IgD-negative memory B cell (primary cell): ENCODE results near the gene VAV1. TPM values are rescaled to one million over a fixed set of nuclear protein-coding genes. Genes with fewer than 3 reads are reported as not detected.
A peak's percentile ranks its signal among the peaks of the same experiment; 100 is the strongest.
"Not testable (repeated sequence)": the region's sequence is repeated elsewhere in the genome, so short reads cannot be mapped to it uniquely, and the experiment has no call there.

Experiments used
- H3K27ac Mint-ChIP-seq, 3 donors: one replicate each; pipeline ENCODE4 v1.8.0; 2020 to 2022; ENCODE audit warnings: mild to moderate bottlenecking in 3 of 3, mixed read lengths in 3 of 3, moderate library complexity in 1 of 3
- H3K27me3 Mint-ChIP-seq: one replicate; pipeline ENCODE4 v1.8.0; 2021; ENCODE audit warnings: mixed read lengths
- H3K36me3 Mint-ChIP-seq: one replicate; pipeline ENCODE4 v1.8.0; 2020; ENCODE audit warnings: mild to moderate bottlenecking, mixed read lengths
- H3K4me1 Mint-ChIP-seq, 3 donors: one replicate each; pipeline ENCODE4 v1.8.0; 2020 to 2022; ENCODE audit warnings: mixed read lengths in 3 of 3, mild to moderate bottlenecking in 1 of 3
- H3K4me3 Mint-ChIP-seq, 4 donors: one replicate each; pipeline ENCODE4 v1.8.0; 2020 to 2022; ENCODE audit warnings: mild to moderate bottlenecking in 4 of 4, mixed read lengths in 4 of 4, moderate library complexity in 3 of 4
- H3K9me3 Mint-ChIP-seq, 3 donors: one replicate each; pipeline ENCODE4 v1.8.0; 2020 to 2021; ENCODE audit warnings: mixed read lengths in 3 of 3, mild to moderate bottlenecking in 1 of 3
- polyA plus RNA-seq: library from polyadenylated mRNA; unstranded; fragments of 300-500 nt; fragmentation: Illumina TruSeq; gene quantifications from one replicate; pipeline ENCODE4 v1.2.3, GENCODE V29; 2021

VAV1 gene
- polyA plus RNA-seq, 1 donor from 2014 or later: 47.5 TPM

DNA sequence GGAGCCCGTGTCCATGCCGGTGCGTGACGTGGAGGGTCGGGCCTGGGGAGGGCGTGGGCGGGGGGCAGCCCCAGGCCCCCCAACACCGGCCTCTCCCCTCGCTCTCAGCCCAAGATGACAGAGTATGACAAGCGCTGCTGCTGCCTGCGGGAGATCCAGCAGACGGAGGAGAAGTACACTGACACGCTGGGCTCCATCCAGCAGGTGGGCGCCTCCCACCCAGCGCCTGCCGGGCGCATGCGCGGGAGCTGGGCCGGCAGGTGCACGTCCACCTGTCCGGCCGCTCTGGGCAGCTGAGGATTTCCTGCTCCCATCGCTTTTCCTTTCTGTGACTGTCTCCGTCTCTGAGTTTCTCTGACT lies 49.8 kb downstream of the VAV1 start:
- Mint-ChIP-seq H3K9me3 (peaks cover 0 to 4% (median 0%) of the 10 kb centered on the region in 3 donors), H3K4me1 (peaks cover 3 to 9% (median 9%) of the 10 kb centered on the region in 3 donors), H3K27me3 (no peaks in the 10 kb centered on the region), H3K36me3 (peaks cover 14% of the 10 kb centered on the region), H3K27ac (no peak overlapping the region), H3K4me3 (no peak overlapping the region)

DNA sequence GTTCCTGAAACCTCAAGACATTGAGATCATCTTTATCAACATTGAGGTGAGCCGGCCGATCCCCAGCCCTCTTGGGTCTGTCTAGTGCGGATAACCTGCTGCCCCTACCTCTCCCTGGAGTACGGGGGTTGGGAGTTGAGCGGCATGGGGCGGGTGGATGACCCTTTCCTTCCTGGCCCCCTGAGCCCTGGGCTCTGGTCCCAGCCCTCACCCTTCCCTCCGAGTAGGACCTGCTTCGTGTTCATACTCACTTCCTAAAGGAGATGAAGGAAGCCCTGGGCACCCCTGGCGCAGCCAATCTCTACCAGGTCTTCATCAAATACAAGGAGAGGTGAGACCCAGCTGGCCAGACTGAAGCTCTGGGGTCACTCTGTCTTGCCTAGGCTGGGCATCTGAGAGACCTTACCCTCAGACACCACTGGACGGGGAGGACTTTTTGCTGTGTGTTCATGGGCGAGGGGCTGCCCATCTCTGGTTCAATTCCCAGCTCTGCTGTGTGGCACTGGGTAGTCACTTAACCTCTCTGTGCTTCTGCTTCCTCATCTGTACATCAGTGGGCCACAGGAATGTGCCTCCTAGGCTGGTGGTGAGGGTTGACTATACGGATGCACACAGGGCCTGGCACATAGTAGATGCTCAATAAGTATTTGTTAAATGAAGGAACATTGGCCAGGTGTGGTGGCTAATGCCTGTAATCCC lies 52.7 kb downstream of the VAV1 start:
- H3K4me1 Mint-ChIP-seq: peaks cover 0 to 3% (median 0%) of the 10 kb centered on the region in 3 donors
- H3K27me3 Mint-ChIP-seq: no peaks in the 10 kb centered on the region
- H3K9me3 Mint-ChIP-seq: no peaks in the 10 kb centered on the region
- no peak overlapping the region for H3K4me3 Mint-ChIP-seq
- no peak overlapping the region for H3K27ac Mint-ChIP-seq
- peaks cover 5% of the 10 kb centered on the region for H3K36me3 Mint-ChIP-seq

DNA sequence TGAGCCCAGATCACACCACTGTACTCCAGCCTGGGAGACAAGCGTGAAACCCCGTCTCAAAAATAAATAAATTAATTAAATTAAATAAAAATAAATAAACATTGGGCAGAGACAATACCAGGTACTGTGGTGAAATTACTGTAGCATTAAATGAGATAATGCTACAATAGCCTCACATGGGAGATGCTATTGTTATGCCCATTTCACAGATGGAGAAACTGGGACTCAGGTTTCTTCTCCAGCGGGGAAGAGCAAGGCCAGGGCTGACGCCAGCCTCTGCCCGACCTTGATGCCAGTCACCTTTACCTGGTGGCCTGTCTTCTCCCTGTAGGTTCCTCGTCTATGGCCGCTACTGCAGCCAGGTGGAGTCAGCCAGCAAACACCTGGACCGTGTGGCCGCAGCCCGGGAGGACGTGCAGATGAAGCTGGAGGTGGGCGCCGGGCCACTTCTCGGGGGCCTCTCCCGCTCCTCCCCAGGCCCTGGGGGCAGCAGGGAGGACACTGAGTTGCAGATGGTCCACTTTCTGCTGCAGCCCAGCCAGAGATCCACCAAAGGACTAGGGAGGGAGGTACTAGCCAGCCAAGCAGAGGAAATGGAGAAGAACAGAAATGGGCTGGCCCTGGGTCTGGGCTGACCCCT lies 53.9 kb downstream of the VAV1 start:
- no peaks in the 10 kb centered on the region for H3K27me3 Mint-ChIP-seq
- H3K4me3 Mint-ChIP-seq: no peak overlapping the region
- H3K27ac Mint-ChIP-seq: no peak overlapping the region
- H3K9me3 Mint-ChIP-seq: no peaks in the 10 kb centered on the region
- H3K4me1 Mint-ChIP-seq: peaks cover 0 to 2% (median 0%) of the 10 kb centered on the region in 3 donors
- H3K36me3 Mint-ChIP-seq: peaks cover 5% of the 10 kb centered on the region

DNA sequence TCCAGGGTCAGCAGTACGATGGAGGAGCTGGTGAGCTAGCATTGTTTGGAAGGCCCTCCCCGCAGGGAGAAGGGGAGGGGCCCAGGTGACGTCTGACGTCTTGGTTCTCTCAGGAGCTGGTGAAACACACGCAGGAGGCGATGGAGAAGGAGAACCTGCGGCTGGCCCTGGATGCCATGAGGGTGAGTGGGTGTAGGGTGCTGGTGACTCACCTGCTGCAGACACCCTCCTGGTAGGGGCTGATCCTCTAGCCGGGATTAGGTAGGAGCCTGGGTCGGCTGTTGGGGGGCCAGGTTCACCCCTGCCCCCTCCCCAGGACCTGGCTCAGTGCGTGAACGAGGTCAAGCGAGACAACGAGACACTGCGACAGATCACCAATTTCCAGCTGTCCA lies 55.8 kb downstream of the VAV1 start:
- peaks cover 5% of the 10 kb centered on the region for H3K36me3 Mint-ChIP-seq
- peak overlapping the region in 1 of 3 donors; percentile 26 for H3K27ac Mint-ChIP-seq
- H3K4me1 Mint-ChIP-seq: peaks cover 0 to 4% (median 0%) of the 10 kb centered on the region in 3 donors
- peak overlapping the region in 1 of 4 donors; percentile 57 for H3K4me3 Mint-ChIP-seq
- no peaks in the 10 kb centered on the region for H3K9me3 Mint-ChIP-seq
- H3K27me3 Mint-ChIP-seq: no peaks in the 10 kb centered on the region

DNA sequence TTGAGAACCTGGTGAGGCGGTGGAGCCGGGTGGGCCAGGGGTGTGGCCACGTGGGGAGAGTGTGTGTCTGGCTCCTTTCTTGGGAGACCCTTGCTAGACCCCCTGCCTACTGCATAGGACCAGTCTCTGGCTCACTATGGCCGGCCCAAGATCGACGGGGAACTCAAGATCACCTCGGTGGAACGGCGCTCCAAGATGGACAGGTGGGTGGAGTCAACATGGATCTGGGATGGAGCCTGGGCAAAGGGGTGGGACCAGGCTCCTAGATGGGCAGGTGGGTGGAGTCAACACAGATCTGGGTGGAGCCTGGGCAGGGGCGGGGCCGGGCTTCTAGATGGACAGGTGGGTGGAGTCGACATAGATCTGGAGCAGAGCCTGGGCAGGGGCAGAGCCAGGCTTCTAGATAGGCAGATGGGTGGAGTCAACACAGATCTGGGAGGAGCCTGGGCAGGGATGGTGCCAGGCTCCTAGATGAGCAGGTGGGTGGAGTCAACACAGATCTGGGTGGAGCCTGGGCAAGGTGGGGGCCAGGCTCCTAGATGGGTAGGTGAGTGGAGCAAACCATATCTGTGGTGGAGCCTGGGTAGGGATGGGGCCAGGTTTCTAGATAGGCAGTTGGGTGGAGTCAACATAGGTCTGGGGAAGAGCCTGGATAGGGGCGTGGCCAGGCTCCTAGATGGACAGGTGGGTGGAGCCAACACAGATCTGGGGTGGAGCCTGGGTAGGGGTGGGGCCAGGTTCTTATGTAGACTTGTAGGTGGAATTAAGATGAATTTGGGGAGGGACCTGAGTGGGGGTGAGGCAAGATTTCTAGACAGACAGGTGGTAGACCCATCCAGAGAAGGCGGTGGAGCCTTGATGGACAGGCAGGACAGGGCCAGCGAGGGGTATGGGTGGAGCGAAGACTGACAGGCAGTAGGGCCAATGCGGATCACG lies 56.5 kb downstream of the VAV1 start:
- H3K36me3 Mint-ChIP-seq: peaks cover 5% of the 10 kb centered on the region
- peaks cover 0 to 4% (median 0%) of the 10 kb centered on the region in 3 donors for H3K4me1 Mint-ChIP-seq
- peak overlapping the region in 2 of 3 donors; percentile 26 to 57 for H3K27ac Mint-ChIP-seq

DNA sequence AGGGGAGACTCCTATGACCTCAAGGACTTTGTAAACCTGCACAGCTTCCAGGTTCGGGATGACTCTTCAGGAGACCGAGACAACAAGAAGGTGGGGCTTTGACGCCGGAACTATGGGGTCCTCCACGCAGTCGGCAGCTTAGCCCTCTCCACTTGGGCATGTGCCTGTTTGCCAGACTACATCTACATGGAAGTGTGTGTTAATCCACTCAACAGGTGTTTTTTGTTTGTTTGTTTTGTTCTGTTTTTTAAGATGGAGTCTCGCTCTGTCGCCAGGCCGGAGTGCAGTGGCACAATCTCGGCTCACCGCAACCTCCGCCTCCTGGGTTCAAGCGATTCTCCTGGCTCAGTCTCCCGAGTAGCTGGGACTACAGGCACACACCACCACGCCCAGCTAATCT lies 57.3 kb downstream of the VAV1 start:
- peak overlapping the region in 1 of 3 donors; percentile 57 for H3K27ac Mint-ChIP-seq
- not testable (repeated sequence) for H3K36me3 Mint-ChIP-seq, H3K27me3 Mint-ChIP-seq, H3K4me3 Mint-ChIP-seq, H3K4me1 Mint-ChIP-seq, H3K9me3 Mint-ChIP-seq

More for the DNA sequence above, 56.5 kb downstream of the VAV1 start:
- Mint-ChIP-seq H3K27me3 (no peaks in the 10 kb centered on the region), H3K4me3 (peak overlapping the region in 1 of 4 donors; percentile 12), H3K9me3 (no peaks in the 10 kb centered on the region)

DNA sequence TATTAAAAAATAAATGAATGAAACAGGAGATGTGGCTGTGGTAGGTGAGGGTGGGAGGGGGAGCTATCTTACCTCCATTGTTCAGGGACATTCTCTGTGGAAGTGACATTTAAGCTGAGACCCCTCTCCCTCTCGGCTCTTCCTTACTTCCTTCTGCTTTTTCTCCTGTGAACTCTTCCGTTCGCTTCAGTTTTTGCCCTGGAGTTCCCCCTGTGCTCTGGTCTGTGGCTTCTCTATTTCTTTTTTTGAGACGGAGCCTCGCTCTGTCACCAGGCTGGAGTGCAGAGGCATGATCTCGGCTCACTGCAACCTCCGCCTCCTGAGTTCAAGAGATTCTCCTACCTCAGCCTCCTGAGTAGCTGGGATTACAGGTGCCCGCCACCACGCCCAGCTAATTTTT lies 58.6 kb downstream of the VAV1 start:
- H3K4me3 Mint-ChIP-seq, H3K27ac Mint-ChIP-seq, H3K27me3 Mint-ChIP-seq, H3K9me3 Mint-ChIP-seq, H3K36me3 Mint-ChIP-seq, H3K4me1 Mint-ChIP-seq: not testable (repeated sequence)

DNA sequence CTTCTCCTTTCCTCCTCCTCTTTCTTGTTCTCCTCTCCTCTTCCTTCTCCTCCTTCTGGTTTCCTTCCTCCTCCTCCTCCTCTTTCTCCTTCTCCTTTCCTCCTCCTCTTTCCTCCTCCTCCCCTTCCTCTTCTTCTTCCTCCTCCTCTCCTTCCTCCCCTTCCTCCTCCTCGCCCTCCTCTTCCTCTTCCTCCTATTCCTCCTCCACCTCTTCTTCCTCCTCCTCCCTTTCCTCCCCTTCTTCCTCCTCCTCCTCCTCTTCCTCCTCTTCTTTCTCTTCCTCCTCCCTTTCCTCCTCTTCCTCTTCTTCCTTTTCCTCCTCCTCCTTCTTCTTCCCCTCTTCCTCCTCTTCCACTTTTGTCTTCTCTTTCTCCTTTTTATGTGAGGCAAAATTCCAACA lies 59.9 kb downstream of the VAV1 start:
- H3K27ac Mint-ChIP-seq: peak overlapping the region in 2 of 3 donors; percentile 20 to 59
- H3K4me1 Mint-ChIP-seq: peaks cover 0 to 6% (median 0%) of the 10 kb centered on the region in 3 donors
- H3K4me3 Mint-ChIP-seq: no peak overlapping the region
- H3K36me3 Mint-ChIP-seq: peaks cover 6% of the 10 kb centered on the region
- no peaks in the 10 kb centered on the region for H3K9me3 Mint-ChIP-seq
- H3K27me3 Mint-ChIP-seq: no peaks in the 10 kb centered on the region

DNA sequence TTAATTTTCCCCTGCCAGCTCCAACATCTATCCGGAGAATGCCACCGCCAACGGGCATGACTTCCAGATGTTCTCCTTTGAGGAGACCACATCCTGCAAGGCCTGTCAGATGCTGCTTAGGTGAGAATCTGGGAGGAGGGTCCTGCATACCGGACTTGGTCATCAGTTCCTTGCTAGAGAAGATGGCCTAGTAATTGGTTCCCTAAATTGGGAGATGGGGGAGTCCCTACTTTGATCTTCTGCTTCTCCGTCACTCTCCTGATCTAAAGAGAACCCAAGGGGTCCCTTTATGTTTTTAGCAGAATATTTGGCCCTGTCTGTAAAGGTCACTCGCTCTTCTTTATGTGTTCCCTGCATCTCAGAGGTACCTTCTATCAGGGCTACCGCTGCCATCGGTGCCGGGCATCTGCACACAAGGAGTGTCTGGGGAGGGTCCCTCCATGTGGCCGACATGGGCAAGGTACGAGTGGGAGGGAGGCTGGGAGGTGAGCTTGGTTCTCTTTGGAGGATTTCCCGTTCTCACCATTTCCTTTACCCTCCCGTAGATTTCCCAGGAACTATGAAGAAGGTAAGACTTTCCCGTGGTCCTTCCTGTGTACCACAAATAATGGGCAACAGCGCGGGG lies 60.8 kb downstream of the VAV1 start:
- peak overlapping the region; percentile 32 to 59 (median 57) for H3K27ac Mint-ChIP-seq

DNA sequence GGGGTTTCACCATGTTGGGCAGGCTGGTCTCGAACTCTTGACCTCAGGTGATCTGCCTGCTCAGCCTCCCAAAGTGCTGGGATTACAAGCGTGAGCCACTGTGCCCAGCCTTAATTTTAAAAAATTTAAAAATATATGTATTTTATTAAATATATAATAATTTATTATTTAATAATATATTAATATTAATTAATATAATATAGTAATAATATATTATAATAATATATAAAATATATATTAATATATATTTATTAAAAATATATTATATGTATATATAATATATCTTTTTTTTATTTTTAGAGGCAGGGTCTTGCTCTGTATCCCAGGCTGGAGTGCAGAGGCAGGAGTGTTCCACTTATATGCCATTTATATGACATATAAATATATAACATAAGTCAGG lies 61.9 kb downstream of the VAV1 start:
- Mint-ChIP-seq H3K36me3 (peaks cover 5% of the 10 kb centered on the region), H3K27ac (no peak overlapping the region), H3K4me3 (no peak overlapping the region), H3K4me1 (peaks cover 0 to 5% (median 0%) of the 10 kb centered on the region in 3 donors), H3K27me3 (no peaks in the 10 kb centered on the region), H3K9me3 (no peaks in the 10 kb centered on the region)

More for the DNA sequence above, 60.8 kb downstream of the VAV1 start:
- peaks cover 6% of the 10 kb centered on the region for H3K36me3 Mint-ChIP-seq
- H3K9me3 Mint-ChIP-seq: no peaks in the 10 kb centered on the region
- H3K27me3 Mint-ChIP-seq: no peaks in the 10 kb centered on the region
- H3K4me1 Mint-ChIP-seq: peaks cover 0 to 6% (median 0%) of the 10 kb centered on the region in 3 donors
- no peak overlapping the region for H3K4me3 Mint-ChIP-seq

DNA sequence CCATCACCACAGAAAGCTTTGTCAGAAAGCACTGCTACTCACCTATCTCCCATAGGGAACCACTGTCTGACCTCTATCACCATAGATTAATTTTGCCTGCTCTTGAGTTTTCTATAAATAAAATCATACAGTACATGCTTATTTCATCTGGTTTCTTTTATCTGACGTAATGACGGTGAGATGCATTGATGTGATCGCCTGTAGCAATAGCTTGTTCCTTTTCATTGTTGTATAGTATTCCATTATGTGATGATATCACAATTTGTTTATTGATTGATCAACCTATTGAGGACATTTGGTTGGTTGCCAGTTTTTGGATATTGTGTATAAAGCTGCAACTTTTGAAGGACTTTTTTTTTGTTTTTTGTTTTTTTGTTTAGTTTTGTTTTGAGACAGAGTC lies 63.0 kb downstream of the VAV1 start:
- Mint-ChIP-seq H3K27ac (no peak overlapping the region), H3K4me3 (no peak overlapping the region), H3K9me3 (no peaks in the 10 kb centered on the region), H3K4me1 (peaks cover 0 to 5% (median 0%) of the 10 kb centered on the region in 3 donors), H3K36me3 (peaks cover 3% of the 10 kb centered on the region), H3K27me3 (no peaks in the 10 kb centered on the region)

DNA sequence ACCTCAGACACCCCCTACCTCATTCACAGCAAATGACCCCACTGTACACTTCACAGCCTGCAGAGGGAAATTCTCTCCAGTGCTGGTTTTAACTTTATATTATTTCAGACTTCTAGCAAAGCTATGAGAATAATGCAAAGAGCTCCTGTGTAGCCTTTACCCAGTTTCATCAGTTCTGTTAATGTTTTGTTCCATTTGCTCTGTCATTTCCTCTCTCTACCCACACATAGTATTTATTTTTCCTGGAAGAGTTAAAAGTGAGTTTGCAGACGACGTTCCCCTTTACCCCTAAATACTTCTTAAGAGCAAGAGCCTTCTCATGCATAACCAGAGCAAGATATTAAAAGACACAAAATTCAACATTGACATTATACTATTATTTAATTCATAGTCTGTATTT lies 65.0 kb downstream of the VAV1 start:
- Mint-ChIP-seq H3K36me3 (peaks cover 3% of the 10 kb centered on the region), H3K4me3 (peak overlapping the region in 1 of 4 donors; percentile 39), H3K4me1 (peaks cover 0 to 3% (median 0%) of the 10 kb centered on the region in 3 donors), H3K27me3 (no peaks in the 10 kb centered on the region), H3K9me3 (no peaks in the 10 kb centered on the region), H3K27ac (peak overlapping the region in 2 of 3 donors; percentile 13 to 53)

DNA sequence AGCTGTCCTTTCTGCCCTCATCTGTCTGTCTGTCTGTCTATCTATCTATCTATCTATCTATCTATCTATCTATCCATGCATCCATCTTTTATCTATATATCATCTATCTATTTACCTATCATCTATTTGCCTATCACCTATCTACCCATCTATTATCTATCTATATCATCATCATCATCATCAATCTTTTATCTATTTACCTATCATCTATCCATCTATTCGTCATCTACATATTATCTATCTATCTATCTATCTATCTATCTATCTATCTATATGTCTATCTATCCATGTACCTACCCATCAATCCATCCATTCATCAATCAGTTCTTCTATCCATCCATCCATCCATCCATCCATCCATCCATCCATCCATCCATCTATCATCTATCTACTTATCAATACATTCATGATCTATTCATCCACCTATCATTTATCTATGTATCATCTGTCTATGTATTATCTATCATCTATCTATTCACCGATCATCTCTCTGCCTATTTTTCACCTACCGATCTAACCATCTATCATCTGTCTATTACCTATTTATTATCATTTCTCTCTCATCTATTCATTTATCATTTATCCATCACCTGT lies 65.7 kb downstream of the VAV1 start:
- Mint-ChIP-seq H3K36me3 (peaks cover 3% of the 10 kb centered on the region), H3K9me3 (no peaks in the 10 kb centered on the region), H3K27ac (peak overlapping the region in 1 of 3 donors; percentile 4), H3K4me3 (no peak overlapping the region), H3K27me3 (no peaks in the 10 kb centered on the region), H3K4me1 (peaks cover 0 to 3% (median 0%) of the 10 kb centered on the region in 3 donors)

DNA sequence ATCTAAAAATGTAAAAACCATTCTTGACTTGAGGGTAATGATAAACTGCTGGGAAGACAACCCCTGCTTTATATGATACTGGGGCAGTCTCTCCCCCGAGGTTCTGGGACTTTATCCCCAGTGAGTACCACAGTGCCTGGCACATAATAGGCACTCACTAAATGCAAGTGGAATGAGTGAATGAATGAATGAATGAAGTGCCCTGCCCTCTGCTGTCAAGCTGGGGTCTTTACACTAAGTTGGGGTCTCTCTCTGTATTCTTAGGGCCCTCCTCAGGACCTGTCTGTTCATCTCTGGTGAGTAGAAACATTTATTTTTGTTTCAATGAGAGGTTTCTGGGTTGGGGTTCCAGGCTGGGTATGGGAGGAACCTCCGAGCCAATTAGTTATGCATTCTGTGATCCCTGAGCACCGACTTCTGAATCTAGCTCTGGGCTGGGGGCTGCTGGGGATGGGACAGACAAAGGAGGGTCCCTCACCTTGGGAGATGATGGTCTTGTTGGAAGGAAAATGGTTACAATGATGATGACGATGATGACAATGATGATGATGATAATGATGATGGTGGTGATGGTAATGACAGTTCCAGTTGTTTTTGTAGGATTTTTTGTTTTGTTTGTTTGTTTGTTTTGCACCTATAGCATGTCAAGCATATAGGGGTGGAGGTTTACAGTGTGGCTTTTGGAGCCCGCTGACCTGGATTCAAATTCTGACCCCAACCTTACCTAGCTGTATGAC lies 70.5 kb downstream of the VAV1 start:
- Mint-ChIP-seq H3K4me1 (no peaks in the 10 kb centered on the region), H3K4me3 (no peak overlapping the region), H3K27me3 (no peaks in the 10 kb centered on the region), H3K36me3 (no peaks in the 10 kb centered on the region), H3K27ac (no peak overlapping the region), H3K9me3 (no peaks in the 10 kb centered on the region)
